Esophagus mucosa (tissue), 1 donor: ENCODE data around the gene COL5A1. TPM values are rescaled to one million over a fixed set of nuclear protein-coding genes. Genes with fewer than 3 reads are reported as not detected.

ENCODE experiments used
- ATAC-seq: fragments of 200-7000 bp; cut with Tn5 transposase; one replicate; pipeline ENCODE4 v1.9.1; 2020
- total RNA-seq: library from RNA; stranded (reverse); gene quantifications from one replicate; pipeline ENCODE4 v1.2.4, GENCODE V29; 2023
- donor health status: DM: yes; HTN: yes; CAD: no.

COL5A1 gene
- total RNA-seq, 1 donor from 2014 or later, result 3.3 TPM

DNA sequence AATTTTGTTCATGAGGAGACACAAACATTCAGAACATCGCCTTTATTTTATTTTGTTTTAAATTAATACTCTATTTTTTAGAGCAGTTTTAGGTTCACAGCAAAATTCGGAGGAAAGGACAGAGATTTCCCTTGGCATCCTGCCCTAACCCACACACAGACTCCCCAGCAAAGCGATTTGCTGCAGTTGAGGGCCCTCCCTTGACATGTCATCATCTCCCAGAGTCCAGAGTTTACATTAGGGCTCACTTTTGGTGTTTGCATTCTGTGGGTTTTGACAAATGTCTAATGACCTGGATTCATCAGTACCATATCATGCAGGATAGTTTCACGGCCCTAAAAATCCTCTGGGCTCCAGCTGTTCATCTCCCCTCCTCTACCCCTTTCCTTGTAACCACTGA is 33.6 kb upstream of the COL5A1 start:
- ATAC-seq, result no peak

GRCh38 chr9:134611046-134611445 is 30.6 kb upstream of the COL5A1 start:
- ATAC-seq, result no peak

DNA sequence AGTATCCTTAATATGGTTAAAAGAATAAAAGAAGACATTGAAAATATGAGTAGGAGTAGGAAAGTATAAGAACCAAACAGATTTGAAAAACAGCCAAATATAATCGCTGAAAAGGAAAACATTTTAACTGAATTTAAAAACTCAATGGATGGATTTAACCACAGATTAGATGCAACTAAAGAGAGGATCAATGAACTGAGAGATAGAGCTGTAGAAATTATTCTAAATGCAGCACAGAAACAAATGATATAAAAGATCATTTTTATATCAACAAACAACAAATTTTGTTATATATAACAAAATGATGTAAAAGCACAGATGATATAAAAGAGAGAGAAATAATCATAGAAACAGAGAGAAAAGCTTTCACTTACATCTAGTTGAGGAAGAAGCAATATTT is 29.3 kb upstream of the COL5A1 start:
- no peak for ATAC-seq

DNA sequence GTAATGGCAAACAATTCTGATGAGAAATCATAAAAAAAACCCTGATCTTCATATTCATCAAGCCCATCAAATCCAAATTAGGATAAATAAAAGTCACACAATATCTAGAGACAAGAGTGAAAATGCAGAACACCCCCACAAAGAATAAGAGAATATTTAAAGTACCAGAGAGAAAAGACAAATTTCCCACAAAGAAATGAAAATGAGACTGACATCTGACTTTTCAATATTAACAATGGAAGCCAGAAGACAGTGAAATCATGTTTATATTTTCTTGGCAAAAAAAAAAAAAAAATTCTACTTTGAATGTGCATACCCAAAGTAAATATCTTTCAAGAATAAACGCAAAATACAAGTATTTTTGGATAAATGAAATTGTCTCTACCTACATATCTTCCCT is 28.9 kb upstream of the COL5A1 start:
- no peak for ATAC-seq

DNA sequence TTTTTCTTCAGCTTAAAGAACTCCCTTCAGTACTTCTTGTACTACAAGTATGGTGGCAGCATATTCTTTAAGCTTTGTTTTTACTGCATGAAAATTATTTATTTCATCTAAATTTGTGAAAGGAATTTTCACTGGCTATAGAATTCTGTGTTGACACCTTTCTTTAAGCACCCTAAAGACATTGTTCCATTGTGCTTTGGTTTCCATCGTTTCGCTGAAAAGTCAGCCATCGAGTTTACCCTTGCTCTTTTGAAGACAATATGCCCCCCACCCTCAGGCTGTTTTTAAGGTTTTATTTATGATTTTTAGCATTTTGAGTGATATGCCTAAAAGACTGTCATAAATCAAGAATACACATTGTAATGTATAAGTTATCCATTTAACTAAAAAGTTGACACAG is 27.3 kb upstream of the COL5A1 start:
- ATAC-seq, result no peak

GRCh38 chr9:134616341-134616740 is 25.3 kb upstream of the COL5A1 start:
- ATAC-seq, result no peak

DNA sequence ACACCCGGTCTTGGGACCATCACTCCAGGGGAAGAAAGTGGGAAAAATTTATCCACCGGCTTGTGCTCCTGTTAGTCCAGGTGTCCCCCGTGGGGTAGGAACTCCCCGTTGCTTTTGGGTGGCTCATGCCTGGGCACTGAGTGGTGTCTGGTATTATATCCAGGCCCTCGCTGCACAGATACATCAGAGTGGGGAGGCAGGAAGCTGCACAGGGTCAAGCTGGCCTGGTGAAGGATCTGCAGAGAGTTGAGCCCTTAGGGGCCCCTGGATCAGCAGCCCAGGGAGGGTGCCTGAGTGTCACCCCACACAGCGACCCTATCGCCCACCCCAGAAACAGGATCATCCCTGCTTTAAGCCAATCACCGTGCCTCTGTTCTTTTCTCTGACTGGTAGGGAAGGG is 24.4 kb upstream of the COL5A1 start:
- ATAC-seq, result no peak

DNA sequence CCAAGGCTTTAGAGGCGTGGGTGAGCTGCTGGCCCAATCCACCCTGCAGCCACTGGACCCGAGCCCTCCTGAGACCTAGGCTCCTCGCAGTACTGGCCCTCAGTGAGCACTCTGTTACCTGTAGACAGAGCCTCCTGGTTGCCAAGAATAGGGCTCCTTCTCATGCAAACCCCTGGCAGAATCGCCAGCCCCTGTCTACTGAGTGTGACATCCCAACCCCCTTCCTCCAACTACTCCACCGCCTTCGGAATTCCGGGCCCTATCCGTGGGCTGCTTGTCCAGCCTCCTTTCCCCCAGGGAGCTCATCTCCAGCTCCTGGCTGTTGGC is 23.8 kb upstream of the COL5A1 start:
- no peak for ATAC-seq

DNA sequence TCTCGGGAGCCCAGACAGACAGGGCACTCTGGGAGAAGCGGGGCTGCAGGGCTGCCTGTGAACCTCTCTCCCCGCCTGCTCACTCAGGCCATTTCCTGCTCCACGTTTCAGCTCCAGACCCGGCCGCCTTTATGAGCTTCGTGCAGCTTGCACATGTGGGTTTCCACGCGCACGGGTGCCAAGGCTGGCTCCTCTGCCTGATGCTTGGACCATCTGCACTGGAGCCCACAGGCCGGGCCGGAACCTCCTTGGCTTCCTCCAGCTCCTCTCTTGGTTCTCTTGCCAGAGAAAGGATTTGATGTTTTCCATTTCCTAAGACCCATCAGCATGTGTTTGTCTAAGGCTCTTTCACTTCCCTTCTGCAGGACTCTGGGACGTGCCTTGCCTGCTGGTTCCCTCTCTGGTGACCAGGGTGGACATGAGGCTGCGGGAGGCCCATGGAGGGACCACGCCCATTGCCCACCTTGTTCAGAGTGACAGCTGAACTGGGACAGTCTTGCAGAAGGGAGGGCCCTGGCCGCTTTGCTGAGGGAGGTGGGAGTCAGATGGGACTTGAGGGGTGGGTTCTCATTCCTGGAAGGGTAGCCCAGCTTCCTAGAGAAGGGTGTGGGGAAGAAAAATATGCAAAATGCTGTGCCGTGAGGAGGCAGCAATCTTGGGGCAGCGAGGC is 23.3 kb upstream of the COL5A1 start:
- no peak for ATAC-seq

GRCh38 chr9:134618833-134619447 is 22.7 kb upstream of the COL5A1 start:
- ATAC-seq, result peak; percentile 7

- ATAC-seq, result peak; percentile 10
Measured at GRCh38 chr9:134619448-134619982, 22.1 kb upstream of the COL5A1 start.

- ATAC-seq, result no peak
Measured at GRCh38 chr9:134619983-134620661, 21.5 kb upstream of the COL5A1 start.

DNA sequence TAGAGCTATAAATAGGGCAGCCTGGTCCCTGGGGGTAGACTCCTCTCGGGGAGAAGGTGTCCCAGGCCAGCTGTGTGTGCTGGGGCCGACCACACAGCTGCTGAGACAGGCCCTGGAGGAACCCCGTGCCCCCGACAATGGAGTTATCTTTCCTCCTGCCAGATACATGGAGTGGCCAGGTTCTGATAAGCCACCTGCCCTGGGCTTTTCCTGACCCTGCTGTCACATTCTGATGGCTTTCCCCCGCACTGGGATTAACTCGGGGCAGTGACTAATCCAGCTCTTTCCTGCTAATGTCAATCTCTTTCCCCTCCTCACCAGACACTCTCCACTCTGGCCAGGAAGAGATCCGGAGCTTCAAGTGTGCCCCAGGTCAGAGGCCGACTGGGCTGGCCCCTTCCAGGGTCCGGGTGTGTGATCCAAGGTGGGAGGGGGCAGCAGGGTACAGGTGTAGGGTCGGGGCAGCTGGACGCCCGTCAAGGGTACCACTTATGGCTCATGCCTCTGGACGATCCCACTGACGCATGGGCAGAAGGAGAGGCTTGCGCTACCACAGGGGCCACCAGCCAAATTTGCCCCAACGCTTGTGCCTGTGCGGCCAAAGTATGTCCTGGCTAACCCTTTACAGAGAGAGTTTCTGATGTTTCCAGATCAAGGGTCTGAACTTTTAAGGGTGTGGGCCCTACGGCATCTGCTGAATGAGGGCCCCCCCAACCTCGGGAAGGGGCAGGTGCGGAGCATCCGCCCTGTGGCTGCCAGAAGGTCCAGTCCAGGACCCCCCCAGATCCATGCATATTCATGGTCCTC is 20.6 kb upstream of the COL5A1 start:
- no peak for ATAC-seq

DNA sequence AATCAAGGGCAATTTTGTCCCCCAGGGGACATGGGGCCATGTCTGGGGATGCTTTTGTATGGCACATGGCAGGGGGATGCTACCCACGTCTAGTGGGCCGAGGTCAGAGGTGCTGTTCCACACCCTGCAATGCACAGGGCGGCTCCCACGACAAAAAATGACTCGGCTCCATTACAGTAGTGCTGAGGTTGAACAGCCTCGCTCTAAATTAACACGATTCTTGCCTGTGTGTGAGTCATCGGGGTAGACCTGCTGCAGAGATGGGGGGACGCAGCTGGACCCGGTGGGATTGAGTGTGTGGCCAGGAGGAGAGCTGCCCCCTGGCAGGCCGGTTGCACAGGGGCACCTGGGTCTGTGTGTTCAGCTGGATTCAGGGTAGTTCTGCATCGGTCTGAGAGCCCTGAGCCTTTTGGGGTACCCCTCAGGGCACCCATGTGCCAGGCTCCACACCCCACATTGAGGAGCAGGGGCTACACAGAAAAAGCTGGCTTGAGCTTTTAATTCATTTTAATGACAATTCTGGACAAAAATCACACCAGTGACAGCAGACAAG is 20.0 kb upstream of the COL5A1 start:
- ATAC-seq, result no peak

DNA sequence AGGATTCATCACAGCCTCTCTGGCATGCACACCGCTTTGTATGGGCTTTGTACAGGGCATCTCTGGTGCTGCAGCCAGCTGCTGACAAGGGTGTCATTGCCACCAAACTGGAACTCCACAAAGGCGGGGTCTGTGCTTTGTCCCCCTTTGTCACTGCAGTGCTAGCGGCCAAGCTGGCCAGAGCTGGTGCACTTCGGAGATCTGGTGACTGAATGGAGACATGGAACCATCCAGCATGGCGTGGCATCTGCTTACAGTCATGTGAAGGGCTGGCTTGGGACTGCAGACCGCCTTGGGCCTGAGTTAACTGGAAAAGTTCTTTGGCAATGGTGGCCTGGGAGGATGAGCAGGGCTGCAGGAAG is 18.7 kb upstream of the COL5A1 start:
- no peak for ATAC-seq

- ATAC-seq, result no peak
Measured at GRCh38 chr9:134623258-134624066, 18.1 kb upstream of the COL5A1 start.

DNA sequence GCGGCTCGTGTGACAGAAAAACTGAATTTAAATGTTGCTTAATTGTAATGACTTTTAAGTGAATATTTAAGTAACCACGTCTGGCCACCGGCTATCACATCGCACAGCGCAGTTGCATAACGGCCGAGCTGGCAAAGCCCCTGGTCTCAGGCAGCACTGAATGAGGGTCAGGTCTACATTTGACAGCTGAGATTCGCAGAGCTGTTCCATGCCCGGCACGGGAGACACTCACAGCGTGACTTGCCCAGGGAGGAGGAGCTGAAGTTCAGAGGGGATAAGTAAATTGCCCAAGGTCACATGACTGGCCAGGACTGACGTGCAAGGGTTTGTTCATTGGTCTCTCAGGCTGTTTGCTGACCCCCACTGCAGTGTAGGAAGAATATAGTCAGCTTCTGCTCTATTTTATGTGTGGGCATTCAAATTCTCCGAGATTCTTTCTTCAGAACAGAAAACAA is 17.4 kb upstream of the COL5A1 start:
- no peak for ATAC-seq

GRCh38 chr9:134624621-134625181 is 16.9 kb upstream of the COL5A1 start:
- ATAC-seq, result no peak

DNA sequence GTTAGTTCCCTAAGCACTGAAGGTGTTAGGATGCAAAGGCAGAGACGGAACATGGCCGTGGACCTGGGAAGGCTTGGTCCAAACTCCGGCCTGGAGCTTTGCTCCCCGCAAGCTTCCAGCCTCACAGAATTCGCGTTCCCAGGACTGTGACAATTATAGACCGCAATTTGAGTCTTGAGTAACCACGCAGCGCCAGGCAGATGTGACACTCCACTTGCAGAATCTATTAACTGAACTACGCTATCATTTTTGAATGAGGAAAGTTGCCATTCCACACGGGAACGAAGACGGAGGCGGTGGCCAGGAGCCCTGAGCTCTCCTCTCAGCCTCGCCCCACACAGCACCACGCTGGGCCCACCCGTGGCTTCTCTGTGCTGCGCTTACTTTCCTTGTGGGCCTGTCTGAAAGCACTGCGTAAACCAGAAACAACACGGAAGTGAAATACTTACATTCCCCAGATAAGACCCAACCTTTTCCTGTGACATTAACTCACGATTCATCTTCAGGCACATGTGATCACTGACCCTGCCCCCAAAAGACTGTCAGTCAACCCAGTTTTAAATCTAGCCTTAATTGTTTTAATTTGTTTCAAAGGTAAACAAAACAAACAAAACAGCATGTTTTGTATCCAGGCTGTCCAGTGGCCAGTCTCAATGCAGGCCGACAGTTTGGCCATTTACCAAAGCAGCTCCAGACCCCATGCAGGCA is 16.1 kb upstream of the COL5A1 start:
- no peak for ATAC-seq

DNA sequence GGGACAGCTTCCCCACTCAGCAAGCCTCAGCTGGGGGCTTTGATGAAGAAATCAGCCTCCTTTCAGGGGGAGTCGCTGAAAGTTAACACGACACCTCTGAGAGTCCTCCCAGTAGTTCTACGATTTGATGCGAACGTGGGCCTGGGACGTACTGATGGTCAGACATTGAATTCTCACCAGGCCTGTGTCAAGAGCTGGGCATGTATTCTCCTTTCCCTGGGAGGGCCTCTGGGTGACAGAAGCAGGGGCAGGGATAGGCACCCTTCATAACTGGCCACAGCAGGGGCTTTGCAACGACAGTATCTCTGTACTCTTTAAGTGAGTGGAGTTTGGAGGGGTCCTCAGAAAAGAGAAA is 15.6 kb upstream of the COL5A1 start:
- ATAC-seq, result no peak
